HEK293 (cell line): Measurements from ENCODE around the gene SLC38A8.

ENCODE experiments used
- CTCF ChIP-seq: fragments of 450-650 bp; formaldehyde crosslinking; IDR thresholded peaks from 2 replicates; pipeline ENCODE4 v1.5.1; 2016; ENCODE audit warnings: missing biosample characterization, missing genetic modification characterization
- GFI1B ChIP-seq: fragments of 450-650 bp; formaldehyde crosslinking; IDR thresholded peaks from 2 replicates; pipeline ENCODE4 v1.5.1; 2016; ENCODE audit warnings: missing biosample characterization, missing genetic modification characterization
- KLF8 ChIP-seq: fragments of 450-650 bp; formaldehyde crosslinking; IDR thresholded peaks from 2 replicates; pipeline ENCODE4 v1.5.1; 2016; ENCODE audit warnings: missing biosample characterization, missing genetic modification characterization
- PBX3 ChIP-seq: sonication (generic); formaldehyde crosslinking; IDR thresholded peaks from 2 replicates; pipeline ENCODE4 v1.8.1; 2022; ENCODE audit warnings: mild to moderate bottlenecking, moderate library complexity, missing genetic modification reagents
- REST ChIP-seq: fragments of 450-650 bp; formaldehyde crosslinking; IDR thresholded peaks from 2 replicates; pipeline ENCODE4 v1.5.1; 2016; ENCODE audit warnings: missing biosample characterization, missing genetic modification characterization
- SP2 ChIP-seq: fragments of 450-650 bp; formaldehyde crosslinking; IDR thresholded peaks from 2 replicates; pipeline ENCODE4 v1.5.1; 2016; ENCODE audit warnings: missing biosample characterization, missing genetic modification characterization
- SP7 ChIP-seq: fragments of 450-650 bp; formaldehyde crosslinking; IDR thresholded peaks from 2 replicates; pipeline ENCODE4 v1.5.1; 2016; ENCODE audit warnings: missing biosample characterization, missing genetic modification characterization
- ZFHX2 ChIP-seq: fragments of 450-650 bp; formaldehyde crosslinking; conservative IDR thresholded peaks from 2 replicates; pipeline ENCODE4 v1.5.1; 2016; ENCODE audit warnings: missing biosample characterization, missing genetic modification characterization
- ZNF16 ChIP-seq: fragments of 450-650 bp; formaldehyde crosslinking; IDR thresholded peaks from 2 replicates; pipeline ENCODE4 v1.5.1; 2016; ENCODE audit warnings: low read depth, missing biosample characterization, missing genetic modification characterization
- ZNF248 ChIP-seq: fragments of 450-650 bp; formaldehyde crosslinking; IDR thresholded peaks from 2 replicates; pipeline ENCODE4 v1.5.1; 2017; ENCODE audit warnings: missing biosample characterization, missing genetic modification characterization
- ZNF626 ChIP-seq: fragments of 450-650 bp; sonication (Bioruptor Pico); formaldehyde crosslinking; IDR thresholded peaks from 2 replicates; pipeline ENCODE4 v1.5.1; 2018; ENCODE audit warnings: missing biosample characterization, missing genetic modification characterization, inconsistent platforms

GRCh38 chr16:84087001-84087400, 44.4 kb upstream of the SLC38A8 start:
- TF ChIP-seq CTCF (tag by site-specific recombination): no peak
- TF ChIP-seq PBX3 (CRISPR knock-in tag): no peak
- no peak for TF ChIP-seq GFI1B (tag by site-specific recombination)
- no peak for TF ChIP-seq ZNF16 (tag by site-specific recombination)
- no peak for TF ChIP-seq ZFHX2 (tag by site-specific recombination)
- TF ChIP-seq ZNF248: no peak
- no peak for TF ChIP-seq REST
- no peak for TF ChIP-seq SP2
- TF ChIP-seq KLF8 (tag by site-specific recombination): no peak
- TF ChIP-seq ZNF626 (tag by site-specific recombination): no peak
- no peak for TF ChIP-seq SP7 (tag by site-specific recombination)
